HG03108 (cell line): ENCODE data around the gene TRIM66.

ENCODE experiments used
- ATAC-seq: cut with Tn5 transposase; IDR thresholded peaks from one replicate; pipeline ENCODE4 v1.9.1; 2021; ENCODE audit warnings: moderate library complexity; ENCODE audit not compliant: unreplicated experiment

The TRIM66 gene

GRCh38 chr11:8661001-8661795 is 21.3 kb downstream of the TRIM66 start:
- ATAC-seq, result no peak

- ATAC-seq, result no peak
Measured at GRCh38 chr11:8658321-8659057, 24.0 kb downstream of the TRIM66 start.

- no peak for ATAC-seq
Measured at GRCh38 chr11:8656291-8656690, 26.2 kb downstream of the TRIM66 start.

- no peak for ATAC-seq
Measured at GRCh38 chr11:8654503-8654902, 28.0 kb downstream of the TRIM66 start.

GRCh38 chr11:8652140-8652539 is 30.3 kb downstream of the TRIM66 start:
- ATAC-seq, result no peak

- no peak for ATAC-seq
Measured at GRCh38 chr11:8650401-8650990, 32.0 kb downstream of the TRIM66 start.

- no peak for ATAC-seq
Measured at GRCh38 chr11:8649361-8649760, 33.1 kb downstream of the TRIM66 start.

GRCh38 chr11:8646873-8647272 is 35.6 kb downstream of the TRIM66 start:
- ATAC-seq, result no peak

- no peak for ATAC-seq
Measured at GRCh38 chr11:8642196-8642841, 40.1 kb downstream of the TRIM66 start.

- no peak for ATAC-seq
Measured at GRCh38 chr11:8641332-8641731, 41.1 kb downstream of the TRIM66 start.

GRCh38 chr11:8640267-8640906 is 42.1 kb downstream of the TRIM66 start:
- ATAC-seq, result no peak

GRCh38 chr11:8639655-8640054 is 42.8 kb downstream of the TRIM66 start:
- ATAC-seq, result no peak

- no peak for ATAC-seq
Measured at GRCh38 chr11:8638300-8638699, 44.2 kb downstream of the TRIM66 start.

GRCh38 chr11:8636127-8636526 is 46.3 kb downstream of the TRIM66 start:
- ATAC-seq, result no peak

GRCh38 chr11:8634498-8634897 is 48.0 kb downstream of the TRIM66 start:
- no peak for ATAC-seq

GRCh38 chr11:8631395-8632118 is 50.9 kb downstream of the TRIM66 start:
- no peak for ATAC-seq

- ATAC-seq, result no peak
Measured at GRCh38 chr11:8624698-8625097, 57.8 kb downstream of the TRIM66 start.

- no peak for ATAC-seq
Measured at GRCh38 chr11:8621147-8621546, 61.3 kb downstream of the TRIM66 start.

- ATAC-seq, result no peak
Measured at GRCh38 chr11:8617063-8617462, 65.4 kb downstream of the TRIM66 start.

GRCh38 chr11:8615291-8616032 is 67.0 kb downstream of the TRIM66 start:
- ATAC-seq, result no peak
